GM10266 (cell line): ENCODE data around the gene RPL10A.

Experiments
- DNase-seq: peaks from one replicate; pipeline ENCODE4 v3.0.0; 2012; ENCODE audit errors: extremely low spot score
- TF ChIP-seq, protein P1 (sequence below): IDR thresholded peaks from 2 replicates; pipeline ENCODE4 v1.5.1; 2012; ENCODE audit warnings: mild to moderate bottlenecking, low read depth; ENCODE audit not compliant: control insufficient read depth, insufficient read depth; ENCODE audit errors: missing control alignments

RPL10A gene

DNA sequence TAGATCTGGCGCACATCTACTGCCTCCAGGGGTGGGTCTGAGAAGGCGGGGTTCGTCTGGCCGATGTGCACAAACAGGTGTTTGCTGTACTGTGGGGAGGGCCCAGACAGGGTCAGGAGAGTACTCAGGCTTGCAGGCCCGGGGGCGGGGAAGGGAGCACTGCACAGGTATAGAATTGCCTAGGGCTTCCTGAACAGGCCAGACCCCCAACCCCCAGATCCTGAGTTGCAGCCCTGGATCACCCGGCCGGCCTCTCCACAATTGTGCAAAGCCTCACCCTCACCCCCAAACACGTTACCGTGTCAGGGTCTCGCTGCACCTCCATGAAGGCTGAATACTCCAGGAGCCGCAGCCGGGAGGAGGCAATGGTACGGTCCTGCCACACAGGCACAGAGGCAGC lies 7.8 kb downstream of the RPL10A start:
- DNase-seq = no peak
- TF ChIP-seq, protein P1, sequence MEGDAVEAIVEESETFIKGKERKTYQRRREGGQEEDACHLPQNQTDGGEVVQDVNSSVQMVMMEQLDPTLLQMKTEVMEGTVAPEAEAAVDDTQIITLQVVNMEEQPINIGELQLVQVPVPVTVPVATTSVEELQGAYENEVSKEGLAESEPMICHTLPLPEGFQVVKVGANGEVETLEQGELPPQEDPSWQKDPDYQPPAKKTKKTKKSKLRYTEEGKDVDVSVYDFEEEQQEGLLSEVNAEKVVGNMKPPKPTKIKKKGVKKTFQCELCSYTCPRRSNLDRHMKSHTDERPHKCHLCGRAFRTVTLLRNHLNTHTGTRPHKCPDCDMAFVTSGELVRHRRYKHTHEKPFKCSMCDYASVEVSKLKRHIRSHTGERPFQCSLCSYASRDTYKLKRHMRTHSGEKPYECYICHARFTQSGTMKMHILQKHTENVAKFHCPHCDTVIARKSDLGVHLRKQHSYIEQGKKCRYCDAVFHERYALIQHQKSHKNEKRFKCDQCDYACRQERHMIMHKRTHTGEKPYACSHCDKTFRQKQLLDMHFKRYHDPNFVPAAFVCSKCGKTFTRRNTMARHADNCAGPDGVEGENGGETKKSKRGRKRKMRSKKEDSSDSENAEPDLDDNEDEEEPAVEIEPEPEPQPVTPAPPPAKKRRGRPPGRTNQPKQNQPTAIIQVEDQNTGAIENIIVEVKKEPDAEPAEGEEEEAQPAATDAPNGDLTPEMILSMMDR = no peak

DNA sequence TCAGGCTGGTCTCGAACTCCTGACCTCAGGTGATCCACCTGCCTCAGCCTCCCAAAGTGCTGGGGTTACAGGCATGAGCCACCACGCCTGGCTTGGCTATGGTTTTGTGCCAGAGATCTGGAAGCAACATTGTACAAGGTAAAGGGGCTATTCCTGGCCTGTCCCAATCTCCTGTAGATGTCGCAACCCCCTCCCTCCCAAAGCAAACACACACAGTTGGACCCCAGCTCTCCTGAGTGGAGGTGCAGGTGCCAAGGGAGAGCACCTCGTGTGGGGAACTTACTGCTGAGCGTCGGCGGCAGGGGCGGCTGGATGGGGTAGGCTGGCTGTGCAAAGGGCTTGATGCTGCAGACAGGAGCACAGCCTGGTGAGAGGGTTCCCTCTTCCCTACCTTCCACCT lies 8.8 kb downstream of the RPL10A start:
- DNase-seq = no peak
- TF ChIP-seq, protein P1 = no peak

DNA sequence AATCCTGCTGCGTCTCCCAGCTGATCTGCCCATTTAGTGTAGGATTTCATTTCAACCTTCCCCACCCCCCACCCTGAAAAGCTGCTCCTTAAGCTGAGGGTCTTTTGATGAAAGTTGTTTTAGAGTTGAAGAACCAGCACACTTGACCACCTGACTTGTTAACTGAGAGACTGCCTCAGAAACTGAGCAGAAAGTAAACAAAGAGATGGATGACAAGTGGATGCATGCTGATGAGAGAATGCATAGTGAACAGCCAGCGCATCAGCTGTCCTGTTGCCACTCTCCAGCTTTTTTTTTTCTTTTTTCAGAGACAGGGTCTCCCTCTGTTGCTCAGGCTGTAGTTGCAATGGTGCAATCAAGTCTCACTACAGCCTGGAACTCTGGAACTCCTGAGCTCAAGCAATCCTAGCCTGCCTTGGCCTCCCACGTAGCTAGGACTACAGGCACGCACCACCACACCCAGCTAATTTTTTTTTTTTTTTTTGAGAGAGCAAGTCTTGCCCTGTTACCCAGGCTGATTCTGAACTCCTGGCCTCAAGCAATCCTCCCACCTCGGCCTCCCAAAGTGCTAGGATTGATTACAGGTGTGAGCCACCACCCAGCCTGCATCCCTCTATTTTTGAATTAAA lies 9.5 kb downstream of the RPL10A start:
- TF ChIP-seq, protein P1 = no peak
- DNase-seq = no peak

DNA sequence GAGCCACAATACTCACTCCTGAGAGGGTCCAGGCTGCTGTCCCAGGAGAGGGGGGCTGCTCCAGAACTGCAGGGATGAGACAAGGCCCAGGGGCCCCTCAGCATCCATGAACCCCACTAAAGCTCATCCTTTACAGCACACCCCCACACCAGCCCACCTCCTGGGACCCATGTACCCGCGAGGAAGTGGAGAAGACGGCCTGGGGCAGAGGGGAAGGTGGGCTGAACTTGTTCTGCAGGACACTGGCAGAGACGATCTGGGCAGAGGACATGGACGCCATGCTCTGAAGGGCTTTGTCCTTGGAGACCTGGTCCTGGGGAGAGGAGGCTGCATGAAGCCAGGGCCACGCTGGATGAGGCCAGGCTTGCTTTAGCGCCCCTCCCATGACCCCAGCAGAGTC lies 10.1 kb downstream of the RPL10A start:
- DNase-seq = no peak

DNA sequence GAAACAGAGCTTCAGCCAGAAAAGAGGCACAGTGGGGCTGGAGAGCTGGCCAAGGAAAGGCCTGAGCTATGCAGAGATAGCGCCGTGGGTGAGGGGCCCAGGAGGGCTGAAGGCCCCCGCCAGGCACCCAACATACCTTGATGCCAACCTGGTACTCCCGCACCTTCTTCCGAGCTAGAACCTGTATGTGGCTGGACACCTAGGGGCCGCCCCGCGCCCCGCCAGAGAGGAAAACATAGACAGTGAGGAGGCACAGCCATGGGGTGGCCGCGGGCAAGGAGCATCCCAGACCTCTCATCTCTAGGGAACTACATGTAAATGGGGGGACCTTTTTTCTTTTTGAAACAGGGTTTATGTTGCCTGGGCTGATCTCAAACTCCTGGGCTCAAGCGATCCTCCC lies 12.0 kb downstream of the RPL10A start:
- no peak for DNase-seq
- TF ChIP-seq, protein P1 = no peak

More for the DNA sequence above, 10.1 kb downstream of the RPL10A start:
- TF ChIP-seq, protein P1 = no peak

DNA sequence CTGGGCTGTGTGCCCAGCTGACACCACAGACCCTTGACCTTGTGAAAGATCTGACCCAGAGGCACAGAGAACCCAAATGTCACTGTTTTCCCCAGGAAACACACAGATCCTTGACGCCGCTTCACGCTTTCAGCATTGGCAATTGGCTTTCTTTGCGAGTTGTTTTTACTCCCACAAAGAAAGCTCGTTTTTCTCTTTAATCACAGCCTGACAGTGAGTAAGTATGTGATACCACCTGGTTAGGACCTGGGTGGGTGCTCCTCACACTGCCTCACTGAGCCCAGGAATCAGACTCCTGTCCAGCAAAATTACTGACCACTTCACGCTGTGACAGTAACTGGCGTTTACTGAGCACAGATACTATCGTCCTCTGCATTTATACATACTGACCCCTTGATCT lies 13.0 kb downstream of the RPL10A start:
- DNase-seq = no peak
- TF ChIP-seq, protein P1 = no peak

DNA sequence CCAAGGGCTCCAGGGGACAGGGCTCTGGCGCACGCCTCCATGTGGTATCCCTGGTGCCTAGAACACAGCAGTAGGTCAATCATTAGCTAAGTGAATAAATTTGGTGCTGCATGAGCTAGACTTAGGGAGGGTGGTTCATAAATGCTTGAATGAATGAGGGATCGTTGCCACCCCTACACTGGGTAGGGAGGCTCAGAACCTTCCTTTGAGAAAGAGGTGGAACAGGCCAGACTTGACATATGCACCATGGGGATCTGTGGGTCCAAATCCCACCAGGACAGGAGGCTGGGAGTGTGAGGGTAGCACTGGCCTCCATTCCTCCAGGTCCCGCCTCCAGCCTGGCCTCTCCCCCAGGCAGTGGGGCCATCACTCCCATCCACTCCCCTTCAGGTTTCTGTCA lies 14.9 kb downstream of the RPL10A start:
- TF ChIP-seq, protein P1 = no peak
- no peak for DNase-seq
